ENCODE results near the gene ZNF467.

The ZNF467 gene

DNA sequence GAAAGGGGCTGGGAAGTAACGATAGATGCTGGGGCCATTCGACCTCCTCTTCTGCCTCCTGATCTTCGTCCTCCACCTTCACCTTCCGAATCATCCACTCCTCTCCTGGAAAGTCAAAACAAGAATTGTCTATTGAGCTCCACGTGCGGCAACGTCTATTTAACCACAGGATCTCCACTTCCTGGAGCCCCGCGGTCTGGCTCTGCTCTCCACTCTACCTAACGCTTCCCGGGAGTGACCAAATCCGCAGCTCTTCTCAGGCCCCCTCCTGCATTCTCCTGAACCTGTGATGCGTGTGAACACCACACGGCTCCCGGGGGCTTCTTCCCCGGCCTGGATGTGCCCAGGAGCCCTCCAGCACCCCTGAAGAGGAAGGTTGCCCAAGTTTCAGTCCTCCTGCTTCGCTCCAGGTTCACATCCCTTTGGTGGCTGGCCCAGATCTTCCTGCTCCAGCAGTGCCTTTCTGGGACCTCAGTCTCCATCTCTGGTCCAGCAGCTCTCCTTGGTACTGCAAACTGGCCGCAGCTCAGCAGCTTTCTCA is 7.2 kb downstream of the ZNF467 start:
- peaks cover 10% of the 10 kb centered on the region for H3K4me1 ChIP-seq
- H3K4me3 ChIP-seq = no peak overlapping the region
- peaks cover 8% of the 10 kb centered on the region for H4K20me1 ChIP-seq
- H3K27me3 ChIP-seq = no peaks in the 10 kb centered on the region
- H3K9me3 ChIP-seq = peaks cover 23% of the 10 kb centered on the region
- H3K36me3 ChIP-seq = peaks cover 68% of the 10 kb centered on the region
- TF ChIP-seq Cebpa-rat (IDR thresholded peaks at IDR 0.05) = no peak
- no peak overlapping the region for H3K9ac ChIP-seq
- no peak overlapping the region for H3K27ac ChIP-seq
- no peak overlapping the region for H3K4me2 ChIP-seq

DNA sequence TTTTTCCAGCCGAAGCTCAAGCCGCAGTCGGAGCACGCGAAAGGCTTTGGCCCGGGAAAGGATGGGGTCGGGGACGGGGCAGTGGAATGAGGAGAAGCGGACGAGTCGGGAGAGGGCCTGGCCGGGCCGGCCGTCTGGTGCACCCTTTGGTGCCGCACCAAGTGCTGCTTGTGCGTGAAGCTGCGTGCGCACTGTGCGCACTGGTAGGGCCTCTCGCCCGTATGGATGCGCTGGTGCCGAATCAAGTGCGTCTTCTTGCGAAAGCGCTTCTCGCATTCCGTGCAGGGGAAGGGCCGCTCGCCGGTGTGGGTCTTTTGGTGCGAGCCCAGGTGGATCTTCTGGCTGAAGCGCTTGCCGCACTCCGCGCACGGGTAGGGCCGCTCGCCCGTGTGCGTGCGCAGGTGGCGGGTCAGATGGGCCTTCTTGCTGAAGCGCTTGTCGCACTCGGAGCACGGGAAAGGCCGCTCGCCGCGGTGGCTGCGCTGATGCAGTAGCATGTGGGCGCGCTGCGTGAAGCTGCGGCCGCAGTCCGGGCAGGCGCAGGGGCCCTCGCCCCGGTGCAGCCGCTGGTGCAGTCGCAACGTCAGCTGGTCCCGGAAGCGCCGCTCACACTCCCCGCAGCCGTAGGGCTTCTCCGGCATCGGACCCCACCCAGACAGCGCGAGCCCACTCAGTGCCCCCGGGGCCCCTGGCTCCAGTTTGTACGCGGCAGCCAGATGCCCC is 7.8 kb downstream of the ZNF467 start:
- no peak overlapping the region for H3K27ac ChIP-seq
- peaks cover 2% of the 10 kb centered on the region; the same call in 1 of the 2 replicates for H4K20me1 ChIP-seq
- H3K36me3 ChIP-seq = peaks cover 64% of the 10 kb centered on the region
- H3K9me3 ChIP-seq = peaks cover 23% of the 10 kb centered on the region
- H3K4me1 ChIP-seq = peaks cover 3% of the 10 kb centered on the region
- H3K4me2 ChIP-seq = no peak overlapping the region
- H3K27me3 ChIP-seq = no peaks in the 10 kb centered on the region
- H3K9ac ChIP-seq = no peak overlapping the region
- TF ChIP-seq Cebpa-rat (IDR thresholded peaks at IDR 0.05) = no peak
- no peak overlapping the region for H3K4me3 ChIP-seq

DNA sequence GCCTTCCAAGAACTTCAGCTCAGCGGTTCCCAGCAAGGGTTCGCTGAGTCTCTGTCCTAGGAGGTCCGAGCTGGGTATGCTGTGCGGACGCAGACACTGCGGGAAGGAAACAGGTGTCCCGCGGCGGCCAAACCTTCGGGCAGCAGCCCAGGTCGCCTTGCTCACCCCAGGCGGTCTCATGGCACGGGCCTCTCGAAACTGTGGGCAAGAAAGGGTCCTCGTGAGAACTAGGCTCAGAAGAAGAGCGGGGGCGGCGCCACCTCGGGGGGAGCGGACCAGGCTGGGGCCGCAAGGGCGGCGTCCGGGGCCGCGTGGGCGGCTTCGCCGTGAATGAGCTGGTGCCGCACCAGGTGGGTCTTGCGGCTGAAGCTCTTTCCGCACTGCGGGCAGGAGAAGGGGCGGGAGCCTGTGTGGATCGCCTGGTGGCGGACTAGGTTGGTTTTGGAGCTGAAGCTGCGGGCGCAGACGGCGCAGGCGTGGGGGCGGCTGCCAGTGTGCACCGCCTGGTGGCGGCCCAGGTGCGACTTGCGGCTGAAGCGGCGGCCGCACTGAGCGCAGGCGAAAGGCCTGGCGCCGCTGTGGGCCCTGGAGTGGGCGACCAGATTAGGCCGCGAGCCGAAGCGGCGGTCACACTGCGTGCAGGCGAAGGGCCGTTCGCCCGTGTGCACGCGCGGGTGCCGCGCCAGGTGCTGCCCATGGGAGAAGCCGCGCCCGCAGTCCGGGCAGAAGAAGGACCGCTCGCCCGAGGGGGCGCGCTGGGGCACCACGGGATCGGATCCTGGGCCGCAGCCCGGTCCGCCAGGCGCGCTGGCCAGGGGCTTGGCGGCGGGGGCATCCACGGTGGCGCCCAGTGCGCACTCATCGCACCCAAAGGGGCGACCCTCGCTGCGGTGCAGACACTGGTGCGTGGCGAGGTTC is 8.6 kb downstream of the ZNF467 start:
- Histone ChIP-seq H3K9me3 (peaks cover 23% of the 10 kb centered on the region), H3K4me2 (no peak overlapping the region), H4K20me1 (no peaks in the 10 kb centered on the region), H3K27ac (no peak overlapping the region), H3K4me3 (no peak overlapping the region), H3K9ac (no peak overlapping the region), H3K36me3 (peaks cover 59% of the 10 kb centered on the region), H3K4me1 (no peaks in the 10 kb centered on the region; the same call in 1 of the 2 replicates), H3K27me3 (no peaks in the 10 kb centered on the region)
- no peak for TF ChIP-seq Cebpa-rat (IDR thresholded peaks at IDR 0.05)

DNA sequence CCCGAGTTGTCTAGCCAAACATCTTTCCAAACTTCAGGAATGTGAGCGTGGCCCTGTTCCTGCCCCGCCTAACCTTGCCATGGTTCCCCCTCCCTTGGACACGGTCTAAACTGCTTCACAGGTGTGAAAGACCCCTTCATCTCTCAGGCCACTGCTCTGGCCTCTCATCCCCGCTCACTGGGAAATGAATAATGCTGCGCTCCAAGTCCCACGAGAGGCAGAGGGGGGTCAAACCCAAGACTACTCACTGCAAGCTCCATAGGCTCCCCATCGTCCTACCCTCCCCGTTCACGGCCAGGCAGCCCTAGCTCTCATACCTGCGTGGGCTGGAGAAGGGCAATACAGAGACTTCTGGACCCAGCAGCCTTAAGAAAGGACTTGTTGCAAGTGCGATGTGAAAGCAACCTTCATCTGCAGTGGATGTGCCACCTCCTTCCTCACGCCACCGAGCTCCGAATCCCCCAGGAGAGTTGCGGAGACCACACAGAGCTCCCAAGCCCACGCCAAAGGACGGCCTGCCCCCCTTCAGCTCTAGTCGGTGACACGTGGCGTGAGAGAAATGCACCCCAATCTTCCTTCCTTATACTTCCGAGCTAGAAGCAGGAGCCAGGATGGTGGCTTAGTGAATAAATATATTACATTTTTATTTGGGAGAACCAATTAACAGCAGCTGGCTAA is 9.7 kb downstream of the ZNF467 start:
- peaks cover 23% of the 10 kb centered on the region for H3K9me3 ChIP-seq
- H3K27me3 ChIP-seq = no peaks in the 10 kb centered on the region
- H3K4me2 ChIP-seq = no peak overlapping the region
- H3K9ac ChIP-seq = no peak overlapping the region
- H4K20me1 ChIP-seq = no peaks in the 10 kb centered on the region
- no peak for TF ChIP-seq Cebpa-rat (IDR thresholded peaks at IDR 0.05)
- no peak overlapping the region for H3K4me3 ChIP-seq
- peaks cover 49% of the 10 kb centered on the region for H3K36me3 ChIP-seq
- H3K27ac ChIP-seq = no peak overlapping the region
- H3K4me1 ChIP-seq = no peaks in the 10 kb centered on the region; the same call in 1 of the 2 replicates

DNA sequence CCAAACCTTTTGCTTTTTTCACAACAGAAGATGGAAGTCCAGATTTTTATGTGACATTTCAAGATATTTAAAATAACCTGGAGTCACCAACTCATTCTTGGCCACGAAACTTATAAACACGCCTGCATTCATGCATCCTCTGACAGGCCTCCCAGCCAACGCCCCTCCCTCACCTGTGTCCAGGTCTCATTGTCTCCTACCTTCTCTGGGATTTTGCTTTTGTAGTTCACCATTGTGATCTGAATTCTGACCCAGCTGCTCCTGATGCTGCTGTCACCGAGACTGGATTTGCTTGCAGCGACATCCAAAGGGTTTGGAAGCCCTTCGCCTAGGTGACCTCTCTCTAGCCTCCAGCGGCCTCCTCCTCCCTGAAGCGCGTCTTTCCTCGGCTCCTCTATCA is 10.8 kb downstream of the ZNF467 start:
- Histone ChIP-seq H3K4me1 (no peaks in the 10 kb centered on the region; the same call in 1 of the 2 replicates), H3K9me3 (peaks cover 23% of the 10 kb centered on the region), H3K9ac (no peak overlapping the region), H3K27ac (no peak overlapping the region), H3K4me2 (no peak overlapping the region), H3K27me3 (no peaks in the 10 kb centered on the region), H4K20me1 (no peaks in the 10 kb centered on the region), H3K36me3 (peaks cover 38% of the 10 kb centered on the region), H3K4me3 (no peak overlapping the region)
- no peak for TF ChIP-seq Cebpa-rat (IDR thresholded peaks at IDR 0.05)

DNA sequence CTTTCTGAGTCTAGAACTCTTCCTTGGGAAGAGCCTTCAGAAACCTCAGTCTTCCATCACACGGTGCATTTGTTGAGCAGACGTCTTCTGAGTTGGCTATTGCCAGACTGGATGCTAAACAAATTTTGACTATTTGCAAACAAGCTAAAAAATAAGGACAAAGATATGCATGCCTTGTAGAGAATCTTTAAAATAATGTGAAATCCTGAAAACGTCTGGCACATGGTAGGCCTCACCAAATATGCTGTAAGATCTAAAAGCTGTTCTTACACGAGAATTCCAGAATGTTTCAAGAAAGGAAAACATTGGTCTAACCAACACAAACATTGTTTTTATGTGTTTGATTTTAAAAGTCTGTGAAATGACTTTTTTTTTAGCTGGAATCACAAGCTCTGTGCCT is 11.3 kb downstream of the ZNF467 start:
- no peaks in the 10 kb centered on the region for H3K27me3 ChIP-seq
- H3K36me3 ChIP-seq = peaks cover 33% of the 10 kb centered on the region
- H3K9ac ChIP-seq = no peak overlapping the region
- H3K27ac ChIP-seq = no peak overlapping the region
- H4K20me1 ChIP-seq = no peaks in the 10 kb centered on the region
- H3K4me3 ChIP-seq = no peak overlapping the region
- peaks cover 23% of the 10 kb centered on the region for H3K9me3 ChIP-seq
- no peaks in the 10 kb centered on the region; the same call in 1 of the 2 replicates for H3K4me1 ChIP-seq
- TF ChIP-seq Cebpa-rat (IDR thresholded peaks at IDR 0.05) = no peak
- H3K4me2 ChIP-seq = no peak overlapping the region

DNA sequence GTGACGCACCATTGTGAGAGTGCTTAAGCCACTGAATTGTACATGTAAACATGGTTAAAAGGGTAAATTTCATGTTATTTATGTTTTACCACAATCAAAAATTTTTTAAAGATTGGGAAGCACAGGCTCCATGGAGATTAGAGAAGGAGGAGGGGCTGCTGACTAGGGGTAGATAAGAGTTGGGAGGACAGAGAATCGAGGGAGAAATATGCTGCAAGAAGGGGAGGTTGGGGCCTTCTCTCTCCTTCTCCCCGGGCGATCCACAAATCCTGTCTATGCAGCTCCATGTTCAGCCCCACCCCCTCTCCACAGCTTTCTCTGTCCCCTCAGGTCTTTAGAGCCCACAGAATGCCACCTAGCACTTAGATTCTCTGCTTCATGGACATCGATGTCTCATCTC is 12.1 kb downstream of the ZNF467 start:
- no peaks in the 10 kb centered on the region for H4K20me1 ChIP-seq
- no peak overlapping the region for H3K4me3 ChIP-seq
- no peaks in the 10 kb centered on the region for H3K27me3 ChIP-seq
- peaks cover 18% of the 10 kb centered on the region for H3K9me3 ChIP-seq
- no peaks in the 10 kb centered on the region; the same call in 1 of the 2 replicates for H3K4me1 ChIP-seq
- H3K9ac ChIP-seq = no peak overlapping the region
- no peak overlapping the region for H3K4me2 ChIP-seq
- peaks cover 25% of the 10 kb centered on the region for H3K36me3 ChIP-seq
- TF ChIP-seq Cebpa-rat (IDR thresholded peaks at IDR 0.05) = no peak
- no peak overlapping the region for H3K27ac ChIP-seq

DNA sequence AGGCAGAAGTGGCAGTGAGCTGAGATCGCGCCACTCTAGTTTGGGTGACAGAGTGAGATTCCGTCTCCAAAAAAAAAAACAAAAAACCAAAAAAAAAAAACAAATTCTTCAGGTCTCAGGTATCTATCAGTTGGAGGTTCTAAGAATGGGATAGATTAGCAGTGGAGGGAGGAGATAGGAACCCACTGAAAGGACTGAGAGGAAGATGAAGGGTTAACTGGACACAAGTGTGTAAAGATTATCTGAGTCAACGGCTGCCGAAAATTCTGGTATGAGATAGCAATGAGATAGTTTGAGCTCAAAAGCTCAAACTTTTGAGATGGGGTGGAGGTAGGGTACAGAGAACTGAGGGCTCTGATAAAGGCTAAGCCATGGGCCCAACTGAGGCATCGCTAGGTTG is 12.8 kb downstream of the ZNF467 start:
- H3K27me3 ChIP-seq = no peaks in the 10 kb centered on the region
- H3K36me3 ChIP-seq = peaks cover 17% of the 10 kb centered on the region
- H3K27ac ChIP-seq = no peak overlapping the region
- no peak overlapping the region for H3K4me2 ChIP-seq
- H4K20me1 ChIP-seq = no peaks in the 10 kb centered on the region
- TF ChIP-seq Cebpa-rat (IDR thresholded peaks at IDR 0.05) = no peak
- H3K4me3 ChIP-seq = no peak overlapping the region
- no peaks in the 10 kb centered on the region; the same call in 1 of the 2 replicates for H3K4me1 ChIP-seq
- H3K9me3 ChIP-seq = peaks cover 10% of the 10 kb centered on the region
- H3K9ac ChIP-seq = no peak overlapping the region

DNA sequence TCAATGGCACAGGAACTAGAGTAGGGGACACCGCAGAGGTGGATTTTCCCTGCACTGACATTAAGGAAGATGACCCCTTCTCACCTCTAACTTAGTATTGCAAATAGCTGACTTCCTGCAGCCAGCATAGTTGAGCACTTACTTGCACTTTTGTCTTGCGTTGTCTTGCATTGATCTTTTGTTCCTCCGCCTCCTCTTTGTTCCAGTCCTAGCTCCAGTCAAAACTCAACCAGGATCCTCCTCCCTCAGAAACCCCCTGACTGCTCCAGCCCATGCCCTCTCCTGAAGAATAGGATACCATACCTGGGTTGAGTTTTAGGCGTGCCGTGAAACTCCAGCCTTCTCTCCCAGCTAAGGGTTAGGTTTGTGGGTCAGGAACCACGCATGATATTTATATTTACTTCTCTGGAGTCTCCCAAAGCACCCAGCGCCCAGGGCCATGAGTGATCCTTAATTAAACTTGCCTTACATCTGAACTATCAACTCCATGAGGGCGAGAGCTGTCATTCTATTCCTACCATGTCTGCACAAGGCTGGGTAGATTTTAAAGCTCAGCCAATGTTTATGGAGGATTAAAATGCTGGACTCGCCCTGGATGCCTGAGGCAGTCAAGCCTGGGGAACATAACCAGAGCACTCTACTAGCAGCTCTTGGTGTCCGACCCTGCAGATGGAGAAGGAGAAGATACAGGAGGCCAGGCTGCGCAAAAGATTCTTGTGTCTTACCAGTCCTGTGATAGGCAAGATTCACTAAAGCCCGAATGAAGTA is 14.1 kb downstream of the ZNF467 start:
- Histone ChIP-seq H3K9me3 (no peaks in the 10 kb centered on the region), H3K27me3 (no peaks in the 10 kb centered on the region), H4K20me1 (no peaks in the 10 kb centered on the region), H3K27ac (no peak overlapping the region), H3K4me2 (no peak overlapping the region), H3K4me3 (no peak overlapping the region), H3K9ac (no peak overlapping the region), H3K4me1 (peaks cover 4% of the 10 kb centered on the region; the same call in 1 of the 2 replicates), H3K36me3 (peaks cover 5% of the 10 kb centered on the region)
- TF ChIP-seq Cebpa-rat (IDR thresholded peaks at IDR 0.05) = no peak

Data from BLaER1 (cell line).